ENCODE measurements around the gene INPP5F.
A peak's percentile ranks its signal among the peaks of the same experiment; 100 is the strongest.
"Not testable (repeated sequence)": the region's sequence is repeated elsewhere in the genome, so short reads cannot be mapped to it uniquely, and the experiment has no call there.

The INPP5F gene

GRCh38 chr10:119742947-119743648 lies 17.2 kb downstream of the INPP5F start:
- no peak for DNase-seq

- no peak for DNase-seq
Observed at GRCh38 chr10:119747940-119748339, 22.1 kb downstream of the INPP5F start.

GRCh38 chr10:119748871-119749270 lies 23.0 kb downstream of the INPP5F start:
- no peak for DNase-seq

- DNase-seq = no peak
Observed at GRCh38 chr10:119749455-119749854, 23.6 kb downstream of the INPP5F start.

GRCh38 chr10:119750391-119751230 lies 24.8 kb downstream of the INPP5F start:
- DNase-seq = peak; percentile 71

- DNase-seq = no peak
Observed at GRCh38 chr10:119753309-119753708, 27.5 kb downstream of the INPP5F start.

- DNase-seq = no peak
Observed at GRCh38 chr10:119754085-119754484, 28.2 kb downstream of the INPP5F start.

GRCh38 chr10:119754936-119755335 lies 29.1 kb downstream of the INPP5F start:
- DNase-seq = no peak

- DNase-seq = no peak
Observed at GRCh38 chr10:119755446-119755845, 29.6 kb downstream of the INPP5F start.

GRCh38 chr10:119758448-119759195 lies 32.8 kb downstream of the INPP5F start:
- DNase-seq = no peak

- DNase-seq = no peak
Observed at GRCh38 chr10:119759832-119760231, 34.0 kb downstream of the INPP5F start.

GRCh38 chr10:119761106-119761505 lies 35.3 kb downstream of the INPP5F start:
- DNase-seq = no peak

GRCh38 chr10:119762035-119762434 lies 36.2 kb downstream of the INPP5F start:
- DNase-seq = no peak

- no peak for DNase-seq
Observed at GRCh38 chr10:119762805-119763798, 37.3 kb downstream of the INPP5F start.

- DNase-seq = no peak
Observed at GRCh38 chr10:119768455-119769094, 42.7 kb downstream of the INPP5F start.

GRCh38 chr10:119769886-119770285 lies 44.0 kb downstream of the INPP5F start:
- no peak for DNase-seq

- DNase-seq = no peak
Observed at GRCh38 chr10:119770928-119771327, 45.1 kb downstream of the INPP5F start.

GRCh38 chr10:119772334-119772733 lies 46.5 kb downstream of the INPP5F start:
- no peak for DNase-seq

GRCh38 chr10:119773041-119773440 lies 47.2 kb downstream of the INPP5F start:
- not testable (repeated sequence) for DNase-seq

- DNase-seq = no peak
Observed at GRCh38 chr10:119775529-119775928, 49.7 kb downstream of the INPP5F start.

- no peak for DNase-seq
Observed at GRCh38 chr10:119776536-119776935, 50.7 kb downstream of the INPP5F start.

GRCh38 chr10:119777686-119778085 lies 51.8 kb downstream of the INPP5F start:
- DNase-seq = no peak
